SIG-M5 (cell line): ENCODE measurements around the gene VRK3.
"Not testable (repeated sequence)": the region's sequence is repeated elsewhere in the genome, so short reads cannot be mapped to it uniquely, and the experiment has no call there.

Source experiments
- DNase-seq: peaks from one replicate; lab custom pipeline; 2025; lab: John Stamatoyannopoulos, UW

VRK3 gene

GRCh38 chr19:49954933-49955332 is 70.2 kb downstream of the VRK3 start:
- no peak for DNase-seq

- DNase-seq: no peak
These were observed 70.9 kb downstream of the VRK3 start for GRCh38 chr19:49954092-49954829.

GRCh38 chr19:49953416-49953815 is 71.8 kb downstream of the VRK3 start:
- no peak for DNase-seq

GRCh38 chr19:49952906-49953305 is 72.3 kb downstream of the VRK3 start:
- DNase-seq: no peak

GRCh38 chr19:49952479-49952836 is 72.7 kb downstream of the VRK3 start:
- no peak for DNase-seq

- no peak for DNase-seq
These were observed 73.2 kb downstream of the VRK3 start for GRCh38 chr19:49951806-49952478.

- DNase-seq: no peak
These were observed 74.1 kb downstream of the VRK3 start for GRCh38 chr19:49950956-49951526.

GRCh38 chr19:49950590-49950948 is 74.6 kb downstream of the VRK3 start:
- no peak for DNase-seq

GRCh38 chr19:49949742-49950589 is 75.2 kb downstream of the VRK3 start:
- no peak for DNase-seq

- DNase-seq: no peak
These were observed 78.8 kb downstream of the VRK3 start for GRCh38 chr19:49946415-49946814.

GRCh38 chr19:49944567-49944966 is 80.6 kb downstream of the VRK3 start:
- not testable (repeated sequence) for DNase-seq

- no peak for DNase-seq
These were observed 84.7 kb downstream of the VRK3 start for GRCh38 chr19:49940482-49940791.

GRCh38 chr19:49939721-49940481 is 85.3 kb downstream of the VRK3 start:
- DNase-seq: no peak

- DNase-seq: no peak
These were observed 86.5 kb downstream of the VRK3 start for GRCh38 chr19:49938662-49939061.

GRCh38 chr19:49937750-49938381 is 87.3 kb downstream of the VRK3 start:
- no peak for DNase-seq

GRCh38 chr19:49936549-49936948 is 88.6 kb downstream of the VRK3 start:
- no peak for DNase-seq

GRCh38 chr19:49933643-49934042 is 91.5 kb downstream of the VRK3 start:
- no peak for DNase-seq

GRCh38 chr19:49932731-49933131 is 92.4 kb downstream of the VRK3 start:
- no peak for DNase-seq

- no peak for DNase-seq
These were observed 93.1 kb downstream of the VRK3 start for GRCh38 chr19:49932041-49932451.

- no peak for DNase-seq
These were observed 93.7 kb downstream of the VRK3 start for GRCh38 chr19:49931293-49932040.
